OCI-LY1 (cell line): ENCODE results near the gene AIRE.

Experiments
- H2AFZ ChIP-seq: fragments of 200-600 bp; sonication (generic), shearing (Covaris generic); 2 replicates; pipeline ENCODE4 v1.6.0; 2014; ENCODE audit warnings: antibody characterized with exemption, mild to moderate bottlenecking, low read length
- H3F3A ChIP-seq: fragments of 200-600 bp; sonication (generic), shearing (Covaris generic); 2 replicates; pipeline ENCODE4 v1.6.0; 2014; ENCODE audit warnings: mild to moderate bottlenecking, antibody characterized with exemption, low read length, moderate library complexity; ENCODE audit not compliant: insufficient read depth
- H3K27ac ChIP-seq: fragments of 200-600 bp; sonication (generic); 2 replicates; pipeline ENCODE4 v1.5.1; 2014; ENCODE audit warnings: low read length, mixed run types, mild to moderate bottlenecking, low read depth; ENCODE audit not compliant: poor library complexity, severe bottlenecking
- H3K27me3 ChIP-seq: fragments of 200-600 bp; sonication (generic); 2 replicates; pipeline ENCODE4 v1.6.0; 2014; ENCODE audit warnings: antibody characterized with exemption, mild to moderate bottlenecking, low read length, moderate library complexity; ENCODE audit not compliant: insufficient read depth
- H3K36me3 ChIP-seq: fragments of 200-600 bp; sonication (generic); 2 replicates; pipeline ENCODE4 v1.6.1; 2014; ENCODE audit warnings: mild to moderate bottlenecking, antibody characterized with exemption, low read length, moderate library complexity, mixed read lengths; ENCODE audit not compliant: insufficient read depth
- H3K4me1 ChIP-seq: fragments of 200-600 bp; sonication (generic); 2 replicates; pipeline ENCODE4 v1.5.1; 2014; ENCODE audit warnings: mild to moderate bottlenecking, low read length, moderate library complexity; ENCODE audit not compliant: insufficient read depth, severe bottlenecking
- H3K4me2 ChIP-seq: fragments of 200-600 bp; sonication (generic), shearing (Covaris generic); 2 replicates; pipeline ENCODE4 v1.6.1; 2014; ENCODE audit warnings: low read length
- H3K4me3 ChIP-seq: fragments of 200-600 bp; sonication (generic); 2 replicates; pipeline ENCODE4 v1.5.1; 2014; ENCODE audit warnings: low read length, low read depth, mild to moderate bottlenecking, mixed read lengths; ENCODE audit not compliant: poor library complexity, severe bottlenecking
- H3K79me2 ChIP-seq: fragments of 200-600 bp; shearing (Covaris generic); 2 replicates; pipeline ENCODE4 v1.6.1; 2016; ENCODE audit warnings: mixed run types, low read length, mixed read lengths; ENCODE audit not compliant: insufficient read depth
- H3K9ac ChIP-seq: fragments of 200-600 bp; sonication (generic), shearing (Covaris generic); 2 replicates; pipeline ENCODE4 v1.6.1; 2014; ENCODE audit warnings: mild to moderate bottlenecking, low read length, mixed read lengths
- H3K9me2 ChIP-seq: fragments of 200-600 bp; sonication (generic), shearing (Covaris generic); 2 replicates; pipeline ENCODE4 v1.6.1; 2014; ENCODE audit warnings: low read depth, mild to moderate bottlenecking, low read length, mixed read lengths
- H3K9me3 ChIP-seq: fragments of 200-600 bp; shearing (Covaris generic); 2 replicates; pipeline ENCODE4 v1.6.1; 2014; ENCODE audit warnings: low read length, mixed read lengths
- H4K20me1 ChIP-seq: fragments of 200-600 bp; sonication (generic), shearing (Covaris generic); 2 replicates; pipeline ENCODE4 v1.6.0; 2016; ENCODE audit warnings: mild to moderate bottlenecking, low read length; ENCODE audit not compliant: insufficient read depth
- EZH2 ChIP-seq: fragments of 200-600 bp; sonication (generic), shearing (Covaris generic); IDR thresholded peaks from 2 replicates; pipeline ENCODE4 v1.8.0; 2017; ENCODE audit warnings: borderline replicate concordance, mixed run types, mild to moderate bottlenecking, antibody characterized with exemption, low read length, moderate library complexity, mixed read lengths
- TF ChIP-seq, protein P1 (sequence below): fragments of 200-600 bp; sonication (generic), shearing (Covaris generic); IDR thresholded peaks from 2 replicates; pipeline ENCODE4 v1.5.1; 2017; ENCODE audit warnings: mild to moderate bottlenecking, antibody characterized with exemption, low read length, moderate library complexity, mixed read lengths

The AIRE gene

DNA sequence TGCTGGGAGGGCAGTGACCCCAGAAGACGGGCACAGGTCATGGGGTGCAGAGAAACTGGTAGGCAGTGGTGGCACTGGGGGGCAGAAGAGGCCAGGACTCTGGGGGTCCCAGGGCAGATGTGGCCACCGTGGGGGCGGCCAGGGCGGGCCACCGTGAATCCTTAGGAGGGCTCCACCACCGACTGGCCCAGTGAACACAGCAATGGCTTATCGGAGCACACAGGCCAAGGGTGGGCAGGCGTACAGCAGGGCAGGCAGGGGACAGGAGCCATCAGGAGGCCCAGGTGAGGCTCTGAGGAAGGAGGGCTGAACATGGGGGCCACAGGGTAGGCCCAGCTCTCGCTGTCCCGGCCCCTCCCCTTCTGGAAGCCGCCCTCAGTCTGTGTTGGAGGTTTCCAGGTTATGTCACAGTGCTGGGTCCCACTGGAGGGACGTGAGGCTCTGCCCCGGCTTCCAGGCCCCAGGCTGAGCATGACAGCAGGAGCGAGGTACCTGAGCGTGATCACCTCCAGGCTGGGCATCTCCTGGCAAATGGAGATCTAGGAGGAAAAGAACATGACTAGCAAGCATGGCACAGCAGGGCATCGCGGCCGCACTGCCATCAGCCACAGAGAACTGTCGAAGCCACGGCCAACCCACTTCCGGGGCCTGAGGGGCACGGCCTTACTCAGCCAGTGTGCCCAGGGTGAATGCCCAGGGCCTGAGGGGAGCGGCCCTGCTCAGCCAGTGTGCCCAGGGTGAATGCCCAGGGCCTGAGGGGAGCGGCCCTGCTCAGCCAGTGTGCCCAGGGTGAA is 49.8 kb downstream of the AIRE start:
- Histone ChIP-seq H3K9me3 (no peaks in the 10 kb centered on the region), H3K27ac (no peak overlapping the region), H3K4me1 (peaks cover 15% of the 10 kb centered on the region), H3K4me2 (no peak overlapping the region), H4K20me1 (no peaks in the 10 kb centered on the region), H3K36me3 (peaks cover 10% of the 10 kb centered on the region; the same call in 1 of the 2 replicates), H3K9me2 (no peaks in the 10 kb centered on the region), H3F3A (peaks cover 4% of the 10 kb centered on the region; the same call in 1 of the 2 replicates), H3K27me3 (no peaks in the 10 kb centered on the region), H3K4me3 (no peak overlapping the region), H2AFZ (no peak overlapping the region), H3K9ac (no peak overlapping the region), H3K79me2 (no peaks in the 10 kb centered on the region)
- TF ChIP-seq, protein P1, sequence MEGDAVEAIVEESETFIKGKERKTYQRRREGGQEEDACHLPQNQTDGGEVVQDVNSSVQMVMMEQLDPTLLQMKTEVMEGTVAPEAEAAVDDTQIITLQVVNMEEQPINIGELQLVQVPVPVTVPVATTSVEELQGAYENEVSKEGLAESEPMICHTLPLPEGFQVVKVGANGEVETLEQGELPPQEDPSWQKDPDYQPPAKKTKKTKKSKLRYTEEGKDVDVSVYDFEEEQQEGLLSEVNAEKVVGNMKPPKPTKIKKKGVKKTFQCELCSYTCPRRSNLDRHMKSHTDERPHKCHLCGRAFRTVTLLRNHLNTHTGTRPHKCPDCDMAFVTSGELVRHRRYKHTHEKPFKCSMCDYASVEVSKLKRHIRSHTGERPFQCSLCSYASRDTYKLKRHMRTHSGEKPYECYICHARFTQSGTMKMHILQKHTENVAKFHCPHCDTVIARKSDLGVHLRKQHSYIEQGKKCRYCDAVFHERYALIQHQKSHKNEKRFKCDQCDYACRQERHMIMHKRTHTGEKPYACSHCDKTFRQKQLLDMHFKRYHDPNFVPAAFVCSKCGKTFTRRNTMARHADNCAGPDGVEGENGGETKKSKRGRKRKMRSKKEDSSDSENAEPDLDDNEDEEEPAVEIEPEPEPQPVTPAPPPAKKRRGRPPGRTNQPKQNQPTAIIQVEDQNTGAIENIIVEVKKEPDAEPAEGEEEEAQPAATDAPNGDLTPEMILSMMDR: no peak
- no peak for TF ChIP-seq EZH2

DNA sequence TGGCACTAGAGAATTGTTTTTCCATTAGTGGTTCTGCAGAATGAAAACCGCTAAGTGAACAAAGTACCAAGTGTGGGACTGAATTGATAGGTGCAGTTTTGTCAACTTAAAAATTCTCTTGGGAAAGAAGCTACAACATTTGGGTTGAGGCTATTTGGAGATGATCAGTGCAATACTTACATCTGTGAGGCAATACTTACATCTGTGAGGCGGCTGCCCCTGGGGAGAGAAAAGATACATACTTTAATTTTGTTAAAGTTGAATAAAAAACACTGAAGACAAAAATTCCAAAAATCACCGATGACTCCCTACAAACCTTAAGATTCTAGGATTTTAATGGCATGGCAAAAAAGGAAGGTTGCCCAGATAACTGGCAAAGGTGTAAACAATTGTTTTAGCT is 51.8 kb downstream of the AIRE start:
- H3K9me2 ChIP-seq: no peaks in the 10 kb centered on the region
- H3K79me2 ChIP-seq: no peaks in the 10 kb centered on the region
- H3K36me3 ChIP-seq: peaks cover 10% of the 10 kb centered on the region; the same call in 1 of the 2 replicates
- TF ChIP-seq, protein P1: no peak
- no peak for TF ChIP-seq EZH2
- no peaks in the 10 kb centered on the region for H3K27me3 ChIP-seq
- H3K4me1 ChIP-seq: peaks cover 15% of the 10 kb centered on the region
- H3K27ac ChIP-seq: no peak overlapping the region
- H4K20me1 ChIP-seq: no peaks in the 10 kb centered on the region
- H3K9me3 ChIP-seq: no peaks in the 10 kb centered on the region
- H3K4me2 ChIP-seq: no peak overlapping the region
- H3K9ac ChIP-seq: no peak overlapping the region
- peaks cover 4% of the 10 kb centered on the region; the same call in 1 of the 2 replicates for H3F3A ChIP-seq
- H3K4me3 ChIP-seq: no peak overlapping the region
- H2AFZ ChIP-seq: no peak overlapping the region

DNA sequence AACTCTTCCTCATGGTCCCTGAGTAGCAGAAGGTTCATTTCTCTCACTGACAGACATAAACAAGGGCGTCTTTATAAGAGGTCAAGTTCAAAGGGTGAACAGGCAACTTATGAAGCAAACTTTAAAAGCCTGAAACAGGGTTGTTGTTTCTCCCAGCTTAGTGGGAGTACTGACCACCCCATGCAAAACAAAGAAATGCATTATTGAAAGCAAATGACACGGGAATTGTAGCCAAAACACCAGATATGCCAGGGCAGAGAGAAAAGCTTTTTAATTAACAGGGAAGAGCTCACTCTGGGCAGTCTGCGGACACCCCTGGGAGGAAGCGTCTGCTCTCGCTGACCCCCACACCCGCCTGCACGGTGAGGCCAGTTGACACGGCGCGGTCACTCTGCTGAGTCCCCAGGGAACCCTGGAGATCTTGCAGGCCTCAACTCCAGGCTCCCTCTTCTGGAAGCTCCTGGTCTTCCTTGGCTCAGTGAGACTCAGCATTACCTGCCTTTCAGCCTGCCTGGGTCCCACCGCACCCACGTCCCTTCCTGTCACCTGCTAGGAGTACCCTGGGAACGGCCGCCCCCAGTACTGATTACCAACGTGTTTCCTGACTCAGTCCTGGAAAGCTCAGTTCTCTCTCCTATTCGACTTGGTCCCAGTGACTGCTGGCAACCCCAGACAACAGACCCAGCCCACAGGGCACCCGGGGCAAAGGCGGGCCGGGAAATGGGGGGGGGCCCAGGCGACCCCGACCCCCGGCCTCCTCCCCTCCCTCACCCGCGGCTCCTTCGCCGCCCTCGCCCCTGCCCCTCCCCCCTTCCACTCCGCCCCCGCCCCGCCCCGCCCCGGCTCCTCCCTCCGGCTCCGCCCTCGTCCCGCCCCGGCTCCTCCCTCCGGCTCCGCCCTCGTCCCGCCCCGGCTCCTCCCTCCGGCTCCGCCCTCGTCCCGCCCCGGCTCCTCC is 52.5 kb downstream of the AIRE start:
- no peak for TF ChIP-seq EZH2
- TF ChIP-seq, protein P1: no peak
- Histone ChIP-seq H3K4me3 (peak overlapping the region; percentile 50), H3K9ac (no peak overlapping the region), H3K4me1 (peaks cover 15% of the 10 kb centered on the region), H3K27ac (no peak overlapping the region), H2AFZ (no peak overlapping the region), H3K36me3 (peaks cover 10% of the 10 kb centered on the region; the same call in 1 of the 2 replicates), H3K27me3 (no peaks in the 10 kb centered on the region), H4K20me1 (no peaks in the 10 kb centered on the region), H3K79me2 (no peaks in the 10 kb centered on the region), H3K9me3 (no peaks in the 10 kb centered on the region), H3K9me2 (no peaks in the 10 kb centered on the region), H3F3A (peaks cover 4% of the 10 kb centered on the region; the same call in 1 of the 2 replicates), H3K4me2 (peak overlapping the region; percentile 62; the same call in 1 of the 2 replicates)
